DMS153 treated with DMSO at 0.1 percent for 48 hours (cell line): Measurements from ENCODE around the gene MAN1A1.
A peak's percentile ranks its signal among the peaks of the same experiment; 100 is the strongest.

Experiments
- DNase-seq: peaks from one replicate; lab custom pipeline; 2025; ENCODE audit not compliant: unreplicated experiment; lab: John Stamatoyannopoulos, UW

MAN1A1 gene

GRCh38 chr6:119204719-119205118 lies 144.8 kb downstream of the MAN1A1 start:
- no peak for DNase-seq

- peak; percentile 55 for DNase-seq
These were observed 148.1 kb downstream of the MAN1A1 start for GRCh38 chr6:119201480-119201879.

GRCh38 chr6:119200512-119201175 lies 148.9 kb downstream of the MAN1A1 start:
- DNase-seq = no peak

- DNase-seq = no peak
These were observed 152.3 kb downstream of the MAN1A1 start for GRCh38 chr6:119197271-119197670.

- DNase-seq = no peak
These were observed 152.8 kb downstream of the MAN1A1 start for GRCh38 chr6:119196715-119197114.

- DNase-seq = no peak
These were observed 153.7 kb downstream of the MAN1A1 start for GRCh38 chr6:119195848-119196247.

- no peak for DNase-seq
These were observed 154.4 kb downstream of the MAN1A1 start for GRCh38 chr6:119195204-119195603.

- DNase-seq = no peak
These were observed 155.9 kb downstream of the MAN1A1 start for GRCh38 chr6:119193707-119194106.

- no peak for DNase-seq
These were observed 157.4 kb downstream of the MAN1A1 start for GRCh38 chr6:119192200-119192599.

GRCh38 chr6:119190176-119190575 lies 159.4 kb downstream of the MAN1A1 start:
- DNase-seq = no peak

GRCh38 chr6:119189498-119189897 lies 160.1 kb downstream of the MAN1A1 start:
- no peak for DNase-seq

GRCh38 chr6:119187596-119187995 lies 162.0 kb downstream of the MAN1A1 start:
- DNase-seq = no peak

GRCh38 chr6:119186490-119186889 lies 163.1 kb downstream of the MAN1A1 start:
- DNase-seq = no peak

GRCh38 chr6:119184008-119184648 lies 165.4 kb downstream of the MAN1A1 start:
- DNase-seq = no peak

GRCh38 chr6:119183457-119183856 lies 166.1 kb downstream of the MAN1A1 start:
- DNase-seq = no peak

- peak; percentile 11 for DNase-seq
These were observed 166.7 kb downstream of the MAN1A1 start for GRCh38 chr6:119182875-119183274.

- no peak for DNase-seq
These were observed 167.3 kb downstream of the MAN1A1 start for GRCh38 chr6:119182216-119182803.

GRCh38 chr6:119181046-119181445 lies 168.5 kb downstream of the MAN1A1 start:
- no peak for DNase-seq

GRCh38 chr6:119179842-119180241 lies 169.7 kb downstream of the MAN1A1 start:
- DNase-seq = no peak

- no peak for DNase-seq
These were observed 170.5 kb downstream of the MAN1A1 start for GRCh38 chr6:119179062-119179461.

- DNase-seq = no peak
These were observed 173.1 kb downstream of the MAN1A1 start for GRCh38 chr6:119176445-119176844.
